Endothelial cell of umbilical vein (primary cell): Measurements from ENCODE around the gene TSPO. TPM values are rescaled to one million over a fixed set of nuclear protein-coding genes. Genes with fewer than 3 reads are reported as not detected.

Source experiments
- BruUV-seq: library from RNA; stranded (reverse); fragments of 400-500 nt; replicated peaks from 2 replicates; lab custom pipeline; 2021; lab: Mats Ljungman, UMichigan
- CTCF ChIA-PET: fragments of 300-600, 350-600 bp; sonication (Branson Sonifier 250); formaldehyde crosslinking; loops from one replicate; lab custom pipeline; 2021; ENCODE audit warnings: antibody characterized with exemption, inconsistent platforms; lab: Charles Lee
- POLR2A ChIA-PET: fragments of 300-600, 350-600 bp; sonication (Branson Sonifier 250); formaldehyde crosslinking; loops from one replicate; lab custom pipeline; 2021; ENCODE audit warnings: antibody characterized with exemption, inconsistent platforms; lab: Charles Lee
- DNase-seq: peaks from one replicate; pipeline ENCODE4 v3.0.0-alpha.2; 2011; ENCODE audit warnings: low read depth, low spot score
- FAIRE-seq: peaks from 2 replicates; lab custom pipeline; 2011; peaks lifted over from hg19 to GRCh38; lab: Jason Lieb, UNC
- H2AFZ ChIP-seq: 2 replicates; pipeline ENCODE4 v1.6.0; 2012; ENCODE audit warnings: low read depth, low read length, control low read depth, inconsistent platforms
- H3K27ac ChIP-seq: 2 replicates; pipeline ENCODE4 v1.5.1; 2011; ENCODE audit warnings: low read depth, mild to moderate bottlenecking, control low read depth, low read length, moderate library complexity; ENCODE audit not compliant: insufficient read depth
- H3K27me3 ChIP-seq, 2 experiments: 2 replicates each; pipeline versions ENCODE4 v1.6.0 to v1.6.1; 2011; ENCODE audit warnings: low read length in 2 of 2, mixed read lengths in 1 of 2; ENCODE audit not compliant: control insufficient read depth in 2 of 2, insufficient read depth in 2 of 2
- H3K36me3 ChIP-seq, 2 experiments: 2 replicates in 1 of 2; 3 replicates in 1 of 2; pipeline ENCODE4 v1.5.1; 2011; ENCODE audit warnings: low read length in 2 of 2, mild to moderate bottlenecking in 1 of 2, moderate library complexity in 1 of 2; ENCODE audit not compliant: control insufficient read depth in 2 of 2, insufficient read depth in 2 of 2; ENCODE audit errors: extremely low read depth in 1 of 2
- H3K4me1 ChIP-seq: 3 replicates; pipeline ENCODE4 v1.5.1; 2011; ENCODE audit warnings: mild to moderate bottlenecking, low read length; ENCODE audit not compliant: control insufficient read depth, insufficient read depth; ENCODE audit errors: extremely low read depth
- H3K4me2 ChIP-seq: 2 replicates; pipeline ENCODE4 v1.6.1; 2011; ENCODE audit warnings: low read length, control low read depth, mixed read lengths; ENCODE audit not compliant: insufficient read depth
- H3K4me3 ChIP-seq, 3 experiments: fragments of 200-600 bp in 1 of 3; sonication (generic), shearing (Covaris generic) in 1 of 3; replicated peaks in 1 of 3; 2 replicates each; pipeline ENCODE4 v1.5.1; 2011 to 2016; ENCODE audit warnings: control low read depth in 3 of 3, low read length in 3 of 3, mild to moderate bottlenecking in 2 of 3, inconsistent platforms in 1 of 3, low read depth in 1 of 3, moderate library complexity in 1 of 3; ENCODE audit not compliant: insufficient read depth in 1 of 3
- H3K79me2 ChIP-seq: 2 replicates; pipeline ENCODE4 v1.6.0; 2012; ENCODE audit warnings: low read length, inconsistent platforms; ENCODE audit not compliant: control insufficient read depth, insufficient read depth
- H3K9ac ChIP-seq: replicated peaks from 2 replicates; pipeline ENCODE3; 2011; ENCODE audit warnings: low read length, control low read depth; ENCODE audit not compliant: insufficient read depth; ENCODE audit errors: extremely low read depth
- H3K9me1 ChIP-seq: replicated peaks from 3 replicates; pipeline ENCODE4 v1.6.0; 2011; ENCODE audit warnings: mild to moderate bottlenecking, low read length; ENCODE audit not compliant: control insufficient read depth, insufficient read depth; ENCODE audit errors: extremely low read depth
- H3K9me3 ChIP-seq: replicated peaks from 2 replicates; pipeline ENCODE4 v1.5.1; 2012; ENCODE audit warnings: low read length, inconsistent platforms; ENCODE audit not compliant: control insufficient read depth, insufficient read depth
- H4K20me1 ChIP-seq: replicated peaks from 2 replicates; pipeline ENCODE3; 2011; ENCODE audit warnings: mild to moderate bottlenecking, low read length; ENCODE audit not compliant: control insufficient read depth, insufficient read depth; ENCODE audit errors: extremely low read depth
- EZH2 ChIP-seq: IDR thresholded peaks from 2 replicates; pipeline ENCODE4 v1.6.1; 2012; ENCODE audit warnings: borderline replicate concordance, low read depth, mild to moderate bottlenecking, moderate library complexity, low read length, inconsistent platforms; ENCODE audit not compliant: severe bottlenecking
- FOS ChIP-seq: IDR thresholded peaks from 2 replicates; pipeline ENCODE4 v1.6.1; 2011; ENCODE audit warnings: mild to moderate bottlenecking, low read length, moderate library complexity, borderline replicate concordance; ENCODE audit not compliant: insufficient read depth
- GATA2 ChIP-seq: IDR thresholded peaks from 2 replicates; pipeline ENCODE4 v1.7.0; 2011; ENCODE audit warnings: low read depth, mild to moderate bottlenecking, moderate library complexity, mixed read lengths, low read length; ENCODE audit not compliant: insufficient read length, insufficient read depth
- JUN ChIP-seq: IDR thresholded peaks from 2 replicates; pipeline ENCODE4 v1.6.1; 2011; ENCODE audit warnings: borderline replicate concordance, low read depth; ENCODE audit not compliant: insufficient read length, insufficient read depth
- MYC ChIP-seq: IDR thresholded peaks from one replicate; pipeline ENCODE4 v1.6.1; 2011; ENCODE audit warnings: mild to moderate bottlenecking, low read depth, low read length
- POLR2A ChIP-seq: IDR thresholded peaks from 2 replicates; pipeline ENCODE4 v1.6.1; 2012; ENCODE audit warnings: low read depth, mild to moderate bottlenecking, control low read depth, low read length
- POLR2AphosphoS5 ChIP-seq: IDR thresholded peaks from 2 replicates; pipeline ENCODE4 v1.6.1; 2012; ENCODE audit warnings: low read depth, mild to moderate bottlenecking, control low read depth, low read length, moderate library complexity; ENCODE audit not compliant: insufficient read depth
- dilution Hi-C: fragments of 300-500 bp; cut with MboI; formaldehyde crosslinking; loops from one replicate; pipeline ENCODE4 v1.15.0; 2019; ENCODE audit warnings: low sequenced_read_pairs; ENCODE audit not compliant: extremely low pct_ligation_motif_present
- intact Hi-C: fragments of 100-400 bp; cut with micrococcal nuclease; formaldehyde crosslinking; loops from one replicate; pipeline ENCODE4 v1.10.0; 2022
- polyA plus RNA-seq, 4 experiments: library from polyadenylated mRNA; depleted of rRNA in 3 of 4; stranded (reverse) in 3 of 4; unstranded in 1 of 4; fragments of >200 nt; gene quantifications; 2 replicates each; pipeline versions ENCODE4 v1.2.1 to v1.2.3, GENCODE V29; 2011 to 2012; ENCODE audit warnings: missing spikeins in 1 of 4
- total RNA-seq: library from RNA; stranded (reverse); gene quantifications from 2 replicates; pipeline ENCODE4 v1.2.3, GENCODE V29; 2021
- TF ChIP-seq, protein P1 (sequence below): IDR thresholded peaks from 2 replicates; pipeline ENCODE4 v1.6.1; 2011; ENCODE audit not compliant: insufficient read depth, insufficient read length
- TF ChIP-seq, protein P2 (sequence below), 2 donors: IDR thresholded peaks; 1 replicate in 1 of 2; 2 replicates in 1 of 2; pipeline ENCODE4 v1.5.1; 2011; ENCODE audit warnings: low read length in 2 of 2, mild to moderate bottlenecking in 2 of 2, moderate library complexity in 2 of 2, control low read depth in 1 of 2, inconsistent platforms in 1 of 2, low read depth in 1 of 2; ENCODE audit not compliant: insufficient read depth in 1 of 2; ENCODE audit errors: extremely low read depth in 1 of 2

The TSPO gene
- total and polyA plus RNA-seq, 2 donors (not counting 3 experiments of a cell fraction or from before 2014, with no cell fraction given), result 328 to 720 TPM

DNA sequence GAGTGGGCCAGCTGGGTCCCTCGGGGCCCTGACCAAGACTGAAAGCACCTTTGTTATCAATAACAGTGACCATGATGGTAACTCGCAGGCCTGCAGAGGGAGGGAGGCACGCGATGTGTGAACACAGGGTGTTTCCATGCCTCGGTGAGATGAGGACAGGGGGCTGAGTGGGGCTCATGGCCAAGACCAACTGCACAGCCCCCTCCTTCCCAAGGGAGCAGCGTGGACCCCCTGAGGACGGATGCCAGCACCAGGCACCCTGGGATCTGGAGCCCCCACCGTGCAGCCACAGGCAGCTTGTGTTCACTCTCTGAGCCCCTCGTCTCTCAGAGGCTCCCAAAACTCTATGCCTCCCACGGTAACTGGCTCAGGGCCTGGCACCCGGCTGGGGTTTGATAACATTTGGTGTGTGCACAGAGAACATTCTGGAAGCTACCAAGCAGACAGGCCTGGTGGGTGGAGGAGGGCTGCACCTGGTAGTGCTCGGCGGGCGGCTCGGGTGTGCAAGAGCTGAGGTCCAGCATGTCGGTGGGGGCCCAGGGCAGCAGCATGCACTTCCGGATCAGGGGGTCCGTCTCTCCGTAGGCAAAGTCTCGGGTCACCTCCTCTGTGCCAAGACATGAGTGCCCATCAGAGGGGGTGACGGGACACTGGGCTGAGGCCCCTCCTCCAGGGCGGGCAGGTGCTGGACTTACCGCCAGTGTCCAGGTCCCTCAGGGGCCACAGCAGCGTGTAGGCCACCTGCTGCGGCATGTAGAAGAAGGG, 28.0 kb downstream of the TSPO start:
- no peak overlapping the region for H3K4me3 ChIP-seq
- H4K20me1 ChIP-seq, result no peaks in the 10 kb centered on the region
- H3K4me2 ChIP-seq, result no peak overlapping the region
- no peaks in the 10 kb centered on the region for H3K27me3 ChIP-seq
- CTCF ChIA-PET, result no interaction called here
- H3K4me1 ChIP-seq, result peaks cover 11% of the 10 kb centered on the region
- TF ChIP-seq MYC (no peak), POLR2A (no peak), JUN (no peak), FOS (no peak), POLR2AphosphoS5 (no peak)
- TF ChIP-seq, protein P1, sequence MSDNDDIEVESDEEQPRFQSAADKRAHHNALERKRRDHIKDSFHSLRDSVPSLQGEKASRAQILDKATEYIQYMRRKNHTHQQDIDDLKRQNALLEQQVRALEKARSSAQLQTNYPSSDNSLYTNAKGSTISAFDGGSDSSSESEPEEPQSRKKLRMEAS, result no peak
- no peak overlapping the region for H3K27ac ChIP-seq
- peaks cover 5 to 14% of the 10 kb centered on the region in 2 experiments for H3K36me3 ChIP-seq
- no TSS peak for BruUV-seq
- intact Hi-C loops, result no loop called here
- H3K9me1 ChIP-seq, result no peaks in the 10 kb centered on the region
- no peaks in the 10 kb centered on the region for H3K79me2 ChIP-seq
- DNase-seq, result no peak
- POLR2A ChIA-PET, result no interaction called here
- FAIRE-seq, result no peak
- dilution Hi-C loops, result no loop called here
- H3K9ac ChIP-seq, result no peak overlapping the region
- H3K9me3 ChIP-seq, result no peaks in the 10 kb centered on the region
- no peak overlapping the region for H2AFZ ChIP-seq

DNA sequence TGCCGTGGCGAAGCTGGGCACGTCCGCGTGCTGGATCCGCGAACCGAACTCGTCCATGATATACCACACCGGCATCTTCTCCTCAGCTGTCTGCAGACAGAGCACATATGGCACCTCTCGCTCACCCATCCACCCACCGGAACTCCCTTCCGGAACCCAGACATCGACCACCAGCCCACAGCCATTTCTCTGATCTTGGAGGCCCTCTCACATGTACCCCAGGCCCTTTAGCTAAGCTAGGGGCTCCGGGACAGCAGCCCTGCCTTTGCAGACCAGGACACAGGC, 28.5 kb downstream of the TSPO start:
- Histone ChIP-seq H3K4me2 (no peak overlapping the region), H3K79me2 (no peaks in the 10 kb centered on the region), H3K9ac (no peak overlapping the region), H3K27me3 (no peaks in the 10 kb centered on the region), H2AFZ (no peak overlapping the region), H3K36me3 (peaks cover 5 to 10% of the 10 kb centered on the region in 2 experiments), H3K4me3 (no peak overlapping the region), H4K20me1 (no peaks in the 10 kb centered on the region), H3K9me1 (no peaks in the 10 kb centered on the region), H3K9me3 (no peaks in the 10 kb centered on the region), H3K27ac (no peak overlapping the region), H3K4me1 (peaks cover 13% of the 10 kb centered on the region)
- CTCF ChIA-PET, result no interaction called here
- POLR2A ChIA-PET, result no interaction called here
- intact Hi-C loops (no loop called here), dilution Hi-C loops (no loop called here)
- TF ChIP-seq GATA2 (no peak), FOS (no peak), POLR2AphosphoS5 (no peak), EZH2 (no peak), MYC (no peak), POLR2A (no peak), JUN (no peak)
- TF ChIP-seq, protein P1, result no peak
- TF ChIP-seq, protein P2, sequence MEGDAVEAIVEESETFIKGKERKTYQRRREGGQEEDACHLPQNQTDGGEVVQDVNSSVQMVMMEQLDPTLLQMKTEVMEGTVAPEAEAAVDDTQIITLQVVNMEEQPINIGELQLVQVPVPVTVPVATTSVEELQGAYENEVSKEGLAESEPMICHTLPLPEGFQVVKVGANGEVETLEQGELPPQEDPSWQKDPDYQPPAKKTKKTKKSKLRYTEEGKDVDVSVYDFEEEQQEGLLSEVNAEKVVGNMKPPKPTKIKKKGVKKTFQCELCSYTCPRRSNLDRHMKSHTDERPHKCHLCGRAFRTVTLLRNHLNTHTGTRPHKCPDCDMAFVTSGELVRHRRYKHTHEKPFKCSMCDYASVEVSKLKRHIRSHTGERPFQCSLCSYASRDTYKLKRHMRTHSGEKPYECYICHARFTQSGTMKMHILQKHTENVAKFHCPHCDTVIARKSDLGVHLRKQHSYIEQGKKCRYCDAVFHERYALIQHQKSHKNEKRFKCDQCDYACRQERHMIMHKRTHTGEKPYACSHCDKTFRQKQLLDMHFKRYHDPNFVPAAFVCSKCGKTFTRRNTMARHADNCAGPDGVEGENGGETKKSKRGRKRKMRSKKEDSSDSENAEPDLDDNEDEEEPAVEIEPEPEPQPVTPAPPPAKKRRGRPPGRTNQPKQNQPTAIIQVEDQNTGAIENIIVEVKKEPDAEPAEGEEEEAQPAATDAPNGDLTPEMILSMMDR (IDR thresholded peaks at IDR 0.05; ENCODE audit: extremely low read depth in 1 of 2, insufficient read depth in 1 of 2, low read depth in 1 of 2, low read length in 2 of 2), result no peak
- DNase-seq (no peak), FAIRE-seq (no peak)
- BruUV-seq, result no TSS peak
